Measurements from ENCODE around the gene SLC13A3.

Gene SLC13A3

GRCh38 chr20:46636514-46636913 is 14.7 kb downstream of the SLC13A3 start:
- DNase-seq (ENCODE audit: low read depth in 2 of 2), result no peak

- no peak for DNase-seq (ENCODE audit: low read depth in 2 of 2)
Measured at GRCh38 chr20:46635514-46636136, 15.6 kb downstream of the SLC13A3 start.

- DNase-seq (ENCODE audit: low read depth in 2 of 2), result no peak
Measured at GRCh38 chr20:46634528-46634927, 16.7 kb downstream of the SLC13A3 start.

GRCh38 chr20:46631874-46632446 is 19.3 kb downstream of the SLC13A3 start:
- DNase-seq (ENCODE audit: low read depth in 2 of 2), result no peak

GRCh38 chr20:46631212-46631869 is 19.9 kb downstream of the SLC13A3 start:
- DNase-seq (ENCODE audit: low read depth in 2 of 2), result no peak

- DNase-seq (ENCODE audit: low read depth in 2 of 2), result no peak
Measured at GRCh38 chr20:46630306-46630705, 21.0 kb downstream of the SLC13A3 start.

GRCh38 chr20:46629341-46629740 is 21.9 kb downstream of the SLC13A3 start:
- DNase-seq (ENCODE audit: low read depth in 2 of 2), result no peak

- DNase-seq (ENCODE audit: low read depth in 2 of 2), result no peak
Measured at GRCh38 chr20:46627234-46627633, 24.0 kb downstream of the SLC13A3 start.

- DNase-seq (ENCODE audit: low read depth in 2 of 2), result no peak
Measured at GRCh38 chr20:46626758-46627157, 24.5 kb downstream of the SLC13A3 start.

GRCh38 chr20:46625875-46626373 is 25.3 kb downstream of the SLC13A3 start:
- no peak for DNase-seq (ENCODE audit: low read depth in 2 of 2)

- DNase-seq (ENCODE audit: low read depth in 2 of 2), result no peak
Measured at GRCh38 chr20:46624946-46625345, 26.3 kb downstream of the SLC13A3 start.

- DNase-seq (ENCODE audit: low read depth in 2 of 2), result no peak
Measured at GRCh38 chr20:46622165-46622564, 29.1 kb downstream of the SLC13A3 start.

- DNase-seq (ENCODE audit: low read depth in 2 of 2), result no peak
Measured at GRCh38 chr20:46621492-46621891, 29.8 kb downstream of the SLC13A3 start.

GRCh38 chr20:46619445-46619844 is 31.8 kb downstream of the SLC13A3 start:
- no peak for DNase-seq (ENCODE audit: low read depth in 2 of 2)

GRCh38 chr20:46618316-46619100 is 32.8 kb downstream of the SLC13A3 start:
- no peak for DNase-seq (ENCODE audit: low read depth in 2 of 2)

GRCh38 chr20:46614503-46614902 is 36.8 kb downstream of the SLC13A3 start:
- no peak for DNase-seq (ENCODE audit: low read depth in 2 of 2)

- no peak for DNase-seq (ENCODE audit: low read depth in 2 of 2)
Measured at GRCh38 chr20:46610145-46610544, 41.1 kb downstream of the SLC13A3 start.

- DNase-seq (ENCODE audit: low read depth in 2 of 2), result no peak
Measured at GRCh38 chr20:46609043-46609442, 42.2 kb downstream of the SLC13A3 start.

- no peak for DNase-seq (ENCODE audit: low read depth in 2 of 2)
Measured at GRCh38 chr20:46607849-46608497, 43.3 kb downstream of the SLC13A3 start.

GRCh38 chr20:46607191-46607848 is 43.9 kb downstream of the SLC13A3 start:
- no peak for DNase-seq (ENCODE audit: low read depth in 2 of 2)

- DNase-seq (ENCODE audit: low read depth in 2 of 2), result no peak
Measured at GRCh38 chr20:46606817-46607190, 44.5 kb downstream of the SLC13A3 start.

Data from stimulated activated CD8-positive, alpha-beta memory T cell treated with anti-CD3 and anti-CD28 coated beads, Interleukin-2, amount 100 ng/mL, for 1 hour (primary cell).